SK-N-SH treated with all-trans-retinoic acid at 6 μM for 48 hours (cell line): ENCODE measurements around the gene CYP27C1.

Experiments
- ATAC-seq: fragments of 200-7000 bp; cut with Tn5 transposase; 3 replicates; pipeline ENCODE4 v1.9.1; 2020; ENCODE audit warnings: mild to moderate bottlenecking, moderate library complexity
- ARNTL ChIP-seq: fragments of 450-650 bp; formaldehyde crosslinking; IDR thresholded peaks from 2 replicates; pipeline ENCODE4 v1.5.0; 2020; ENCODE audit warnings: low read depth, mild to moderate bottlenecking, moderate library complexity, borderline replicate concordance
- BACH2 ChIP-seq: fragments of 250-450 bp; sonication (Bioruptor Pico); IDR thresholded peaks from 2 replicates; pipeline ENCODE4 v1.9.0; 2021; ENCODE audit warnings: mild to moderate bottlenecking, borderline replicate concordance
- ISL1 ChIP-seq: fragments of 250-450 bp; sonication (Bioruptor Pico); IDR thresholded peaks from 2 replicates; pipeline ENCODE4 v2.1.2; 2022; ENCODE audit warnings: mild to moderate bottlenecking, moderate library complexity
- OSR1 ChIP-seq: fragments of 250-450 bp; sonication (Bioruptor Pico); IDR thresholded peaks from 2 replicates; pipeline ENCODE4 v1.8.0; 2022; ENCODE audit warnings: moderate library complexity, mild to moderate bottlenecking, inconsistent platforms
- POU6F1 ChIP-seq: fragments of 250-450 bp; sonication (Bioruptor Pico); IDR thresholded peaks from 2 replicates; pipeline ENCODE4 v1.8.0; 2021; ENCODE audit warnings: low read depth, mild to moderate bottlenecking, moderate library complexity, borderline replicate concordance
- PPARA ChIP-seq: fragments of 250-450 bp; sonication (Bioruptor Pico); IDR thresholded peaks from 2 replicates; pipeline ENCODE4 v1.5.0; 2020; ENCODE audit warnings: mild to moderate bottlenecking, borderline replicate concordance
- RARB ChIP-seq: fragments of 250-450 bp; sonication (Bioruptor Pico); IDR thresholded peaks from 2 replicates; pipeline ENCODE4 v1.8.0; 2021; ENCODE audit warnings: mild to moderate bottlenecking, moderate library complexity
- SNAI2 ChIP-seq: fragments of 250-450 bp; sonication (Bioruptor Pico); IDR thresholded peaks from 2 replicates; pipeline ENCODE4 v1.5.0; 2020; ENCODE audit warnings: mild to moderate bottlenecking, moderate library complexity
- TCF4 ChIP-seq: fragments of 250-450 bp; sonication (Bioruptor Pico); IDR thresholded peaks from 2 replicates; pipeline ENCODE4 v1.8.0; 2021; ENCODE audit warnings: mild to moderate bottlenecking, moderate library complexity, borderline replicate concordance
- TOX ChIP-seq: fragments of 250-450 bp; sonication (Bioruptor Pico); IDR thresholded peaks from 2 replicates; pipeline ENCODE4 v1.8.0; 2021; ENCODE audit warnings: mild to moderate bottlenecking, moderate library complexity, borderline replicate concordance
- ZFP3 ChIP-seq: fragments of 250-450 bp; sonication (Bioruptor Pico); IDR thresholded peaks from 2 replicates; pipeline ENCODE4 v1.5.0; 2020; ENCODE audit warnings: mild to moderate bottlenecking, moderate library complexity
- ZFP30 ChIP-seq: fragments of 450-650 bp; formaldehyde crosslinking; IDR thresholded peaks from 2 replicates; pipeline ENCODE4 v1.5.0; 2022; ENCODE audit warnings: mild to moderate bottlenecking, moderate library complexity
- ZNF565 ChIP-seq: fragments of 450-650 bp; formaldehyde crosslinking; conservative IDR thresholded peaks from 2 replicates; pipeline ENCODE4 v1.5.0; 2020; ENCODE audit warnings: low read depth, mild to moderate bottlenecking, moderate library complexity
- ZNF70 ChIP-seq: fragments of 450-650 bp; formaldehyde crosslinking; IDR thresholded peaks from 2 replicates; pipeline ENCODE4 v1.5.0; 2020; ENCODE audit warnings: mild to moderate bottlenecking, moderate library complexity
- TF ChIP-seq, protein P1 (sequence below): fragments of 250-450 bp; sonication (Bioruptor Pico); IDR thresholded peaks from 2 replicates; pipeline ENCODE4 v1.8.0; 2020; ENCODE audit warnings: mild to moderate bottlenecking, moderate library complexity, borderline replicate concordance
- TF ChIP-seq, protein P2 (sequence below): fragments of 250-450 bp; sonication (Bioruptor Pico); IDR thresholded peaks from 2 replicates; pipeline ENCODE4 v1.5.0; 2020; ENCODE audit warnings: mild to moderate bottlenecking, moderate library complexity

CYP27C1 gene

GRCh38 chr2:127208313-127208712 lies 11.8 kb downstream of the CYP27C1 start:
- ATAC-seq: no peak; the same call in 2 of the 3 replicates

DNA sequence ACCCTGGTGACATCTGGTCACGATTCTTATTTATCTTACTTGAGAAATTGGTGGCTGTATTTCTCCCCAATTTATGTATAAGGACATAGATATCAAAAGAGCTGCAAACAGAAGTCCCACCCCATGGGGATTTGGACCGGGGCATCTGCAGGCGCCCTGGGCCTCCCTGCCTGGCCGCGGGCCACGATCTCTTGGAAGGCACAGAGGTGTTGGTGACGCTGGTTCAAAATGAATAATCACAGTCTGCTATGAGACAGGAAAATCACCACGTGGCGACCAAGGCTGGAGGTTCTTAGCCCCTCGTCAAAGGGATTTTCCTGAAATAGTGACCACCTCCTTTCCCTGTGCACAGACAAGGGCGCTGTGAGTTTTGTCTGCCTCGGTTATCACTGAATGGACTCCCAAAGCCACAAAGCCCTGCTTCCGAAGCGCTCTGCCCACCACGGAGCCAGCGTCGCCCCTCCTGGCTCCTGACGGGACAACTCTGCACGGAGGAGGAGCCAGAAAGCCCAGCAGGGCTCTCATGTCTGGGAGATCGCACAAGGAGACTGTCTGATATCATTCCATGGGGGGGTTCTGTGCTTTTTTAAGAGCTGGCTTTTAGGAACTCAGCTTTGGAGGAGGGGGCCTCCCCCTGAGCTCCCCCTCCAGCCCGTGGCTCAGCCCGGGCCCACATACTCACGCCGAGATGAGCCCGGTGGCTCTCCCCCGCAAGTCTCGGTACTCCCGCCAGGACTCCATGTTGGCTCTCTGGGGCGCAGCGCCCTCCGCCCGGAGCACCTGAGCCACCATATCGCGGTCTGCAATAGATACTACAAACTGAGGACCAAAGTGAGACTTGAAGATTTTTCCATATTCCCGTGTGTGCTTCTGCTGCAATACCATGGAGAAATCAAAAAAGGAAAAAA lies 14.6 kb downstream of the CYP27C1 start:
- TF ChIP-seq BACH2 (no peak), RARB (CRISPR knock-in tag) (no peak), TOX (CRISPR knock-in tag) (no peak), ZNF565 (CRISPR knock-in tag) (no peak), TCF4 (CRISPR knock-in tag) (no peak)
- TF ChIP-seq, all 23 proteins: peak for 0
- no peak for ATAC-seq

More at GRCh38 chr2:127208313-127208712, 11.8 kb downstream of the CYP27C1 start:
- TF ChIP-seq ZFP3 (CRISPR knock-in tag): no peak
- no peak for TF ChIP-seq ISL1 (CRISPR knock-in tag)
- no peak for TF ChIP-seq ZFP30 (CRISPR knock-in tag)
- no peak for TF ChIP-seq OSR1
- TF ChIP-seq, protein P1, sequence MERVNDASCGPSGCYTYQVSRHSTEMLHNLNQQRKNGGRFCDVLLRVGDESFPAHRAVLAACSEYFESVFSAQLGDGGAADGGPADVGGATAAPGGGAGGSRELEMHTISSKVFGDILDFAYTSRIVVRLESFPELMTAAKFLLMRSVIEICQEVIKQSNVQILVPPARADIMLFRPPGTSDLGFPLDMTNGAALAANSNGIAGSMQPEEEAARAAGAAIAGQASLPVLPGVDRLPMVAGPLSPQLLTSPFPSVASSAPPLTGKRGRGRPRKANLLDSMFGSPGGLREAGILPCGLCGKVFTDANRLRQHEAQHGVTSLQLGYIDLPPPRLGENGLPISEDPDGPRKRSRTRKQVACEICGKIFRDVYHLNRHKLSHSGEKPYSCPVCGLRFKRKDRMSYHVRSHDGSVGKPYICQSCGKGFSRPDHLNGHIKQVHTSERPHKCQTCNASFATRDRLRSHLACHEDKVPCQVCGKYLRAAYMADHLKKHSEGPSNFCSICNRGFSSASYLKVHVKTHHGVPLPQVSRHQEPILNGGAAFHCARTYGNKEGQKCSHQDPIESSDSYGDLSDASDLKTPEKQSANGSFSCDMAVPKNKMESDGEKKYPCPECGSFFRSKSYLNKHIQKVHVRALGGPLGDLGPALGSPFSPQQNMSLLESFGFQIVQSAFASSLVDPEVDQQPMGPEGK (CRISPR knock-in tag): no peak
- TF ChIP-seq POU6F1 (CRISPR knock-in tag): no peak
- TF ChIP-seq, protein P2, sequence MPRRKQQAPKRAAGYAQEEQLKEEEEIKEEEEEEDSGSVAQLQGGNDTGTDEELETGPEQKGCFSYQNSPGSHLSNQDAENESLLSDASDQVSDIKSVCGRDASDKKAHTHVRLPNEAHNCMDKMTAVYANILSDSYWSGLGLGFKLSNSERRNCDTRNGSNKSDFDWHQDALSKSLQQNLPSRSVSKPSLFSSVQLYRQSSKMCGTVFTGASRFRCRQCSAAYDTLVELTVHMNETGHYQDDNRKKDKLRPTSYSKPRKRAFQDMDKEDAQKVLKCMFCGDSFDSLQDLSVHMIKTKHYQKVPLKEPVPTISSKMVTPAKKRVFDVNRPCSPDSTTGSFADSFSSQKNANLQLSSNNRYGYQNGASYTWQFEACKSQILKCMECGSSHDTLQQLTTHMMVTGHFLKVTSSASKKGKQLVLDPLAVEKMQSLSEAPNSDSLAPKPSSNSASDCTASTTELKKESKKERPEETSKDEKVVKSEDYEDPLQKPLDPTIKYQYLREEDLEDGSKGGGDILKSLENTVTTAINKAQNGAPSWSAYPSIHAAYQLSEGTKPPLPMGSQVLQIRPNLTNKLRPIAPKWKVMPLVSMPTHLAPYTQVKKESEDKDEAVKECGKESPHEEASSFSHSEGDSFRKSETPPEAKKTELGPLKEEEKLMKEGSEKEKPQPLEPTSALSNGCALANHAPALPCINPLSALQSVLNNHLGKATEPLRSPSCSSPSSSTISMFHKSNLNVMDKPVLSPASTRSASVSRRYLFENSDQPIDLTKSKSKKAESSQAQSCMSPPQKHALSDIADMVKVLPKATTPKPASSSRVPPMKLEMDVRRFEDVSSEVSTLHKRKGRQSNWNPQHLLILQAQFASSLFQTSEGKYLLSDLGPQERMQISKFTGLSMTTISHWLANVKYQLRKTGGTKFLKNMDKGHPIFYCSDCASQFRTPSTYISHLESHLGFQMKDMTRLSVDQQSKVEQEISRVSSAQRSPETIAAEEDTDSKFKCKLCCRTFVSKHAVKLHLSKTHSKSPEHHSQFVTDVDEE (CRISPR knock-in tag): no peak
- no peak for TF ChIP-seq TOX (CRISPR knock-in tag)

DNA sequence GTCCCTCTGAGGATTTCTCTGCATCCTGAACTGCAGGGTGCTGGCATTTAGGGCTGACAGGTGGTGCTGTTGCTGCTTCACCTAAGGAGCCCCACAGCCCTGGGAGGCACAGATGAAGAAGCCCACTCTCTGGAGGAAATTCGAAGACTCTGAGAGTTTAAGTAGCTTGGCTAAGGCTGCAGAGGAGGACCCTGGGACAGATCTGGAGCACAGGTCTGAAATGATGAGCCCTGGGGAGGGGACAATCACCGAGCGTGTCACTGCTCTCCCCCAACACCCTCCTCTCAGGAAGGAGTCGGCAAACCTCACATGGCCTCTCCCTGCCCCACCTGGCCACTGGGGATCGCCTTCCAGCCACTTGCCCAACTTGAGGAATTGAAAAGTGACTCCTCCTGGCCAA lies 18.6 kb downstream of the CYP27C1 start:
- ATAC-seq: no peak
- no peak for TF ChIP-seq OSR1
- no peak for TF ChIP-seq PPARA (CRISPR knock-in tag)
- TF ChIP-seq ARNTL (CRISPR knock-in tag): no peak
- TF ChIP-seq, protein P1 (CRISPR knock-in tag): no peak
- TF ChIP-seq TCF4 (CRISPR knock-in tag): no peak
- TF ChIP-seq POU6F1 (CRISPR knock-in tag): no peak
- no peak for TF ChIP-seq SNAI2
- no peak for TF ChIP-seq ZNF70 (CRISPR knock-in tag)
- TF ChIP-seq TOX (CRISPR knock-in tag): no peak
- no peak for TF ChIP-seq ISL1 (CRISPR knock-in tag)
- TF ChIP-seq BACH2: no peak
